SH-SY5Y (cell line): ENCODE data around the gene NDUFB8.

Source experiments
- GATA2 ChIP-seq: IDR thresholded peaks from 2 replicates; pipeline ENCODE4 v1.6.1; 2011; ENCODE audit warnings: mild to moderate bottlenecking, low read depth, low read length
- GATA3 ChIP-seq: IDR thresholded peaks from 2 replicates; pipeline ENCODE4 v1.6.1; 2011; ENCODE audit warnings: low read depth, mild to moderate bottlenecking, low read length, moderate library complexity

GRCh38 chr10:100544950-100545349 lies 15.3 kb upstream of the NDUFB8 start:
- no peak for TF ChIP-seq GATA2
- no peak for TF ChIP-seq GATA3
